ENCODE data around the gene HIPK4. TPM values are rescaled to one million over a fixed set of nuclear protein-coding genes. Genes with fewer than 3 reads are reported as not detected.

HIPK4 gene
- total and polyA plus RNA-seq, 2 of the 8 experiments (the other 6 are each of a cell fraction or from before 2014, with no cell fraction given), result 0.15 to 0.57 TPM

GRCh38 chr19:40413291-40413845, 23.4 kb upstream of the HIPK4 start, which contains the start of gene PRX:
PRX (minus strand) TSS chr19:40413378; CDS start chr19:40407932, 5,446 bp downstream.
- Histone ChIP-seq H3K4me1 (replicated peaks in 1 of 4; ENCODE audit: control insufficient read depth in 3 of 4, insufficient read depth in 4 of 4, low read length in 3 of 4) (peaks cover 7 to 25% (median 16%) of the 10 kb centered on the region in 4 experiments), H3K4ac (replicated peaks; ENCODE audit: insufficient read length, low read depth, low read length) (no peak within 1 kb of the TSS), H2BK12ac (ENCODE audit: low read depth, low read length) (0 out of 2 replicates have a peak within 1 kb of the TSS, but pooled peaks have one; percentile 71), H2BK15ac (ENCODE audit: low read length) (peak within 1 kb of the TSS; percentile 11; the same call in 1 of the 2 replicates), H4K20me1 (replicated peaks in 1 of 2; ENCODE audit: control insufficient read depth in 1 of 2, insufficient read depth in 2 of 2, low read length in 2 of 2) (no peaks in the 10 kb centered on the region), H3K79me1 (ENCODE audit: low read depth, low read length) (no peaks in the 10 kb centered on the region), H3K27ac (ENCODE audit: low read depth, low read length) (no peak within 1 kb of the TSS; the same call in 1 of the 2 replicates), H3K36me3 (ENCODE audit: control insufficient read depth in 2 of 4, insufficient read depth in 4 of 4, low read length in 3 of 4) (no peaks in the 10 kb centered on the region), H3K4me2 (ENCODE audit: insufficient read depth in 1 of 2, low read depth in 2 of 2, low read length in 2 of 2) (peak within 1 kb of the TSS; percentile 29 to 50; a peak in 3 of 4 replicates), H4K8ac (ENCODE audit: extremely low read depth, insufficient read depth, low read length) (peak within 1 kb of the TSS; percentile 88), H3K23ac (ENCODE audit: insufficient read length) (no peak within 1 kb of the TSS), H3K23me2 (ENCODE audit: low read depth, low read length) (no peaks in the 10 kb centered on the region), H2BK120ac (replicated peaks; ENCODE audit: low read depth, low read length) (no peak within 1 kb of the TSS), H3K9me3 (ENCODE audit: insufficient read depth in 2 of 2, low read depth in 1 of 2, low read length in 1 of 2) (no peaks in the 10 kb centered on the region), H4K91ac (replicated peaks; ENCODE audit: insufficient read length, low read length) (peak within 1 kb of the TSS; percentile 42), H3K4me3 (ENCODE audit: extremely low read depth in 1 of 4, insufficient read depth in 2 of 4, low read depth in 3 of 4, low read length in 4 of 4) (peak within 1 kb of the TSS in 2 of 4 experiments; percentile 15 to 43; a peak in 3 of 8 replicates), H3K56ac (replicated peaks; ENCODE audit: insufficient read length, low read depth, low read length) (no peak within 1 kb of the TSS), H3K18ac (ENCODE audit: extremely low read depth, low read length) (peak within 1 kb of the TSS; percentile 21; the same call in 1 of the 2 replicates), H3K27me3 (replicated peaks in 1 of 4; ENCODE audit: control insufficient read depth in 3 of 4, extremely low read depth in 1 of 4, insufficient read depth in 3 of 4, low read length in 3 of 4) (no peaks in the 10 kb centered on the region), H3K79me2 (ENCODE audit: control insufficient read depth in 1 of 2, insufficient read depth in 2 of 2, low read length in 2 of 2) (no peaks in the 10 kb centered on the region), H2AK5ac (ENCODE audit: low read depth, low read length) (0 out of 2 replicates have a peak within 1 kb of the TSS, but pooled peaks have one; percentile 40), H3K14ac (ENCODE audit: insufficient read length) (no peak within 1 kb of the TSS), H4K5ac (ENCODE audit: insufficient read length, low read depth, low read length) (no peak within 1 kb of the TSS), H2AFZ (ENCODE audit: low read length) (no peak within 1 kb of the TSS), H2BK5ac (ENCODE audit: low read depth, low read length) (peak within 1 kb of the TSS; percentile 16), H2BK20ac (ENCODE audit: low read length) (0 out of 2 replicates have a peak within 1 kb of the TSS, but pooled peaks have one; percentile 52), H3K9ac (replicated peaks in 1 of 4; ENCODE audit: extremely low read depth in 1 of 4, low read depth in 3 of 4, low read length in 3 of 4) (0 out of 7 replicates have a peak within 1 kb of the TSS, but pooled peaks of 1 of the 4 experiments have one; percentile 27)
- DNase-seq (ENCODE audit: low read depth in 1 of 2, low spot score in 2 of 2), result peak in 1 of 2 experiments; percentile 85
- 40% methylated on average over 16 of the region's 18 CpGs; no CpG with 5 or more reads in 1 of the 2 experiments for WGBS, 2 experiments (ENCODE audit: extremely low coverage in 1 of 2, insufficient coverage in 1 of 2, insufficient read length in 1 of 2, insufficient replicate concordance in 2 of 2, low coverage in 1 of 2, low lambda C conversion rate in 2 of 2, missing lambda C conversion rate in 1 of 2)
- no peak for FAIRE-seq
- ChIA-PET CTCF (ENCODE audit: partially characterized antibody) (interaction anchor here (0.6 to 1.9 kb wide), 11 partner anchors 8 to 873 kb away, joined by 3 to 11 read pairs (median 4); no protein-coding TSS in a partner anchor), POLR2A (ENCODE audit: partially characterized antibody) (interaction anchor here (0.6 to 6.4 kb wide), 7 partner anchors 11 to 31 kb away, joined by 3 to 27 read pairs (median 6); partner anchors contain the start of genes SERTAD1 and SERTAD3)
- TF ChIP-seq POU5F1 (IDR thresholded peaks at IDR 0.05; ENCODE audit: low read depth, low read length) (no peak), CBX5 (IDR thresholded peaks at IDR 0.05; ENCODE audit: low read depth, low read length) (no peak), JUND (IDR thresholded peaks at IDR 0.05; ENCODE audit: low read length) (peak; percentile 60; the same call in 1 of the 2 replicates), SIN3A (conservative IDR thresholded peaks at IDR 0.05 in 1 of 2, IDR thresholded peaks at IDR 0.05 in 1 of 2; ENCODE audit: low read depth in 1 of 2, low read length in 2 of 2) (peak in 1 of 2 experiments; percentile 57; a peak in 1 of 4 replicates), SRF (IDR thresholded peaks at IDR 0.05; ENCODE audit: low read depth, low read length) (no peak), TAF1 (IDR thresholded peaks at IDR 0.05; ENCODE audit: low read depth, low read length) (peak; percentile 71; the same call in 1 of the 2 replicates), TEAD4 (IDR thresholded peaks at IDR 0.05; ENCODE audit: low read depth, low read length) (no peak), ATF2 (IDR thresholded peaks at IDR 0.05; ENCODE audit: low read length) (no peak), SAP30 (IDR thresholded peaks at IDR 0.05; ENCODE audit: insufficient read depth, insufficient replicate concordance, low read length) (no peak), GABPA (IDR thresholded peaks at IDR 0.05; ENCODE audit: borderline replicate concordance, insufficient read depth, low read length) (no peak)

All from H1 (cell line).